Cardiac fibroblast (primary cell): ENCODE measurements around the gene GLG1.

Experiments
- DNase-seq, 2 donors: peaks; one replicate each; pipeline versions ENCODE4 v3.0.0 to v3.0.0-alpha.2; 2010; ENCODE audit warnings: low read depth in 2 of 2
- H3K4me3 ChIP-seq, 2 donors: replicated peaks in 1 of 2; 1 replicate in 1 of 2; 2 replicates in 1 of 2; pipeline ENCODE4 v1.5.1; 2011; ENCODE audit warnings: low read depth in 2 of 2, low read length in 2 of 2, mild to moderate bottlenecking in 2 of 2, moderate library complexity in 1 of 2
- TF ChIP-seq, protein P1 (sequence below): IDR thresholded peaks from one replicate; pipeline ENCODE4 v1.5.1; 2011; ENCODE audit warnings: low read depth, mild to moderate bottlenecking, low read length, inconsistent platforms

Gene GLG1

DNA sequence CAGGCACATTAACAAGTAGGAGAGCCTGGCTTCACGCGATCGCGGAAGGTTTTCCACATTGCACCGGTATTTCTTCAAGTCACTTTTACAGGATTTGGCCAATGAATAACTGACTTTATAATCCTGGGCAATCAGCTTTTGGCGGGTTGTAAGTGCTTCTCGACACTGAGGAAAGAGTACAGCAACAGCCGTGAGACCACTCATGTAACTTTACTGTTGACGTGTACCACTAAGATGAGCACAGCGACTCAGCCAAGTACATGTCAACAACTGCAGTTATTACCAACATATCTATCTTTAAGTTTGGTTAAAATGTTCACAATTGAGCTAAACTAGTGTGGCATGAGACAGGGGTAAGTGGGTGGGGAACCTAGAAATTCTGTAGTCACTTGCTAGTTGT is 113.9 kb downstream of the GLG1 start:
- TF ChIP-seq, protein P1, sequence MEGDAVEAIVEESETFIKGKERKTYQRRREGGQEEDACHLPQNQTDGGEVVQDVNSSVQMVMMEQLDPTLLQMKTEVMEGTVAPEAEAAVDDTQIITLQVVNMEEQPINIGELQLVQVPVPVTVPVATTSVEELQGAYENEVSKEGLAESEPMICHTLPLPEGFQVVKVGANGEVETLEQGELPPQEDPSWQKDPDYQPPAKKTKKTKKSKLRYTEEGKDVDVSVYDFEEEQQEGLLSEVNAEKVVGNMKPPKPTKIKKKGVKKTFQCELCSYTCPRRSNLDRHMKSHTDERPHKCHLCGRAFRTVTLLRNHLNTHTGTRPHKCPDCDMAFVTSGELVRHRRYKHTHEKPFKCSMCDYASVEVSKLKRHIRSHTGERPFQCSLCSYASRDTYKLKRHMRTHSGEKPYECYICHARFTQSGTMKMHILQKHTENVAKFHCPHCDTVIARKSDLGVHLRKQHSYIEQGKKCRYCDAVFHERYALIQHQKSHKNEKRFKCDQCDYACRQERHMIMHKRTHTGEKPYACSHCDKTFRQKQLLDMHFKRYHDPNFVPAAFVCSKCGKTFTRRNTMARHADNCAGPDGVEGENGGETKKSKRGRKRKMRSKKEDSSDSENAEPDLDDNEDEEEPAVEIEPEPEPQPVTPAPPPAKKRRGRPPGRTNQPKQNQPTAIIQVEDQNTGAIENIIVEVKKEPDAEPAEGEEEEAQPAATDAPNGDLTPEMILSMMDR = no peak
- DNase-seq = no peak
- no peak overlapping the region for H3K4me3 ChIP-seq

DNA sequence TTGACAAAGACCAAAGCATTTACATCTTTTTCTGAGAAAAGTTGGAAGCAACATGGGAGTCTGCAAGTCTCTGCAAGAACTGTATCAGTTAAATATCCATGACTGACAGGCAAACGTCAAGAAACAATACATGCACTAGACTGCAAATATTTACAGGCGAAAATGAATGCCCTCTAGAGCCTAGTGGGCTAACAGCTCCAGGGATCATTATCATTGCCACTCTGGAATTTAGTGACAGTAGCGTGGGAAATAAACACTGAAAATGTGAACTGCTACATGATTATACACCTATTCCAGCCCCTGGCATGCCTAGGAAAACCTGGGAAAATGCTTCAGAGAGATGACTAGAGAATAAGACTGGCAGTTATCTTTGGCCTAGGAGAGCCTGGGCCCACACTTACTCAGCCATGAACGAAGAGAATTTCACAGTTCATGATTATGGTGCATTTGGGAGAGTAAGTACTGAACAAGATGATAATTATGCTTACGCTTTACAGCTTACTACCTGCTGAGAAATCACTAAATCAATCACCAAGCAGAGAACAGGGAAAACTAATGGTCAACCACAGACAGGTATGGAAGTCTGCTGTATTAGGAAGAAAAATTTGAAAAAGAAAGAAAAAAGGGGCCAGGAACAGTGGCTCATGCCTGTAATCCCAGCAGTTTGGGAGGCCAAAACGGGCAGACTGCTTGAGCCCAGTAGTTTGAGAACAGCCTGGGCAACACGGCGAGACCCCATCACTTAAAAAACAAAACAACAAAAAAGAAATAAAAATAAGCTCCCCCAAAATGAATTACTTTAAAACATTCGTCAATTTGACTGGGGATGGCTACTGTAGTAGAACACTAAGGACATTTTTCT is 119.0 kb downstream of the GLG1 start:
- H3K4me3 ChIP-seq = no peak overlapping the region
- TF ChIP-seq, protein P1 = no peak
- no peak for DNase-seq

DNA sequence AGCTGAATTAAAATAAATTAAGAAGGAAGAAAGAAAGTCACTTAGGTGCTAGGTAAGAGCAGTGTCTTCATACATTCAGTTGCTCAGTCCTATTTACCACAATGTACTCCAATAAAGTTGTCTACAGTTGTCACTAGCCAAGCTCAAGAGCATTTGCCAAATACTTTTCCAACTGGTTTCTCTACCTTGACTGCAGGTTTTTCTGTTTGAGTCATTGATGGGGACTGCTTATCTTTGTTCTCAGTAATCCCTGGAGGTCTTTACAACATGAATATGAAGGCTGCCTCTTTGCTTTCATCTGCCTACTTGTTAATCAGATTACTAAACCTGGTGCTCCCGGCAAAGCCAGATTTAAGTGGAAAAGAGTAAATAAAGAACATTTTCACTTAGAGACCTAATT is 121.0 kb downstream of the GLG1 start:
- DNase-seq = no peak
- TF ChIP-seq, protein P1 = no peak
- no peak overlapping the region for H3K4me3 ChIP-seq

- H3K4me3 ChIP-seq = no peak overlapping the region
- peak; percentile 54 to 65 for DNase-seq
- TF ChIP-seq, protein P1 = no peak
Observed at GRCh38 chr16:74480150-74481029, 126.5 kb downstream of the GLG1 start.

- TF ChIP-seq, protein P1 = no peak
- no peak overlapping the region for H3K4me3 ChIP-seq
- no peak for DNase-seq
Observed at GRCh38 chr16:74477226-74477625, 129.7 kb downstream of the GLG1 start.

GRCh38 chr16:74474416-74474815 is 132.5 kb downstream of the GLG1 start:
- DNase-seq = no peak
- no peak overlapping the region for H3K4me3 ChIP-seq
- TF ChIP-seq, protein P1 = no peak
